Fibroblast of lung (primary cell): ENCODE measurements around the gene HIRIP3.

Source experiments
- CTCF ChIP-seq, 2 donors: IDR thresholded peaks in 1 of 2; conservative IDR thresholded peaks in 1 of 2; 1 replicate in 1 of 2; 2 replicates in 1 of 2; pipeline ENCODE4 v1.5.1; 2011 to 2012; ENCODE audit warnings: low read length in 2 of 2, control low read depth in 1 of 2, inconsistent platforms in 1 of 2, low read depth in 1 of 2, mild to moderate bottlenecking in 1 of 2
- EZH2 ChIP-seq: IDR thresholded peaks from 2 replicates; pipeline ENCODE4 v1.5.1; 2012; ENCODE audit warnings: low read length, control low read depth, mild to moderate bottlenecking; ENCODE audit errors: missing control alignments

- no peak for TF ChIP-seq EZH2
- TF ChIP-seq CTCF (conservative IDR thresholded peaks at IDR 0.05 in 1 of 2, IDR thresholded peaks at IDR 0.05 in 1 of 2; ENCODE audit: low read depth in 1 of 2, low read length in 2 of 2): no peak
Measured at GRCh38 chr16:29990034-29990433, 5.4 kb downstream of the HIRIP3 start.
